IMR-90 (cell line): ENCODE results near the gene CADM1.

Experiments used
- CTCF ChIP-seq: conservative IDR thresholded peaks from 2 replicates; pipeline ENCODE4 v1.5.1; 2012; ENCODE audit warnings: mild to moderate bottlenecking, low read depth, low read length, improper control_type of control experiment
- FOS ChIP-seq: fragments of 150-350 bp; IDR thresholded peaks from 2 replicates; pipeline ENCODE4 v1.6.1; 2016; ENCODE audit warnings: low read depth, low read length

- TF ChIP-seq CTCF: no peak
- TF ChIP-seq FOS: no peak
Measured at GRCh38 chr11:115144014-115144413, 360.2 kb downstream of the CADM1 start.
